ENCODE data around the gene ITGAL. TPM values are rescaled to one million over a fixed set of nuclear protein-coding genes. Genes with fewer than 3 reads are reported as not detected.
A peak's percentile ranks its signal among the peaks of the same experiment; 100 is the strongest.

Gene ITGAL
- total RNA-seq: 100 to 1,000 TPM; 274 to 285 TPM

- intact Hi-C loops (cut with micrococcal nuclease): loop anchor here (5.0 kb wide), 1 partner anchor 35 kb away; no protein-coding TSS in a partner anchor
- DNase-seq (peak; percentile 94), ATAC-seq (peak; percentile 69)
- Mint-ChIP-seq H3K4me3 (peak within 1 kb of the TSS; percentile 100), H3K4me1 (ENCODE audit: low read depth) (peaks cover 54% of the 10 kb centered on the region), H3K27ac (peak within 1 kb of the TSS; percentile 96), H3K36me3 (ENCODE audit: low read depth) (peaks cover 46% of the 10 kb centered on the region), H3K27me3 (no peaks in the 10 kb centered on the region), H3K9me3 (peaks cover 1% of the 10 kb centered on the region)
- ChIA-PET CTCF (interaction anchor here (0.9 to 7.5 kb wide), 9 partner anchors 12 to 143 kb away, joined by 3 to 55 read pairs (median 5); partner anchors contain the start of genes DCTPP1 and SEPHS2), POLR2A (interaction anchor here (0.6 to 11.5 kb wide), 25 partner anchors 8 to 411 kb away, joined by 3 to 280 read pairs (median 5); partner anchors contain the start of genes DCTPP1, PHKG2, SEPHS2 and ZNF688)
- TF ChIP-seq, protein P1, sequence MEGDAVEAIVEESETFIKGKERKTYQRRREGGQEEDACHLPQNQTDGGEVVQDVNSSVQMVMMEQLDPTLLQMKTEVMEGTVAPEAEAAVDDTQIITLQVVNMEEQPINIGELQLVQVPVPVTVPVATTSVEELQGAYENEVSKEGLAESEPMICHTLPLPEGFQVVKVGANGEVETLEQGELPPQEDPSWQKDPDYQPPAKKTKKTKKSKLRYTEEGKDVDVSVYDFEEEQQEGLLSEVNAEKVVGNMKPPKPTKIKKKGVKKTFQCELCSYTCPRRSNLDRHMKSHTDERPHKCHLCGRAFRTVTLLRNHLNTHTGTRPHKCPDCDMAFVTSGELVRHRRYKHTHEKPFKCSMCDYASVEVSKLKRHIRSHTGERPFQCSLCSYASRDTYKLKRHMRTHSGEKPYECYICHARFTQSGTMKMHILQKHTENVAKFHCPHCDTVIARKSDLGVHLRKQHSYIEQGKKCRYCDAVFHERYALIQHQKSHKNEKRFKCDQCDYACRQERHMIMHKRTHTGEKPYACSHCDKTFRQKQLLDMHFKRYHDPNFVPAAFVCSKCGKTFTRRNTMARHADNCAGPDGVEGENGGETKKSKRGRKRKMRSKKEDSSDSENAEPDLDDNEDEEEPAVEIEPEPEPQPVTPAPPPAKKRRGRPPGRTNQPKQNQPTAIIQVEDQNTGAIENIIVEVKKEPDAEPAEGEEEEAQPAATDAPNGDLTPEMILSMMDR (IDR thresholded peaks at IDR 0.05): no peak
Measured at GRCh38 chr16:30472328-30472942, at the start of gene ITGAL. Gene ITGAL (plus strand): TSS chr16:30472742. CDS start chr16:30472838, 96 bp downstream.

DNA sequence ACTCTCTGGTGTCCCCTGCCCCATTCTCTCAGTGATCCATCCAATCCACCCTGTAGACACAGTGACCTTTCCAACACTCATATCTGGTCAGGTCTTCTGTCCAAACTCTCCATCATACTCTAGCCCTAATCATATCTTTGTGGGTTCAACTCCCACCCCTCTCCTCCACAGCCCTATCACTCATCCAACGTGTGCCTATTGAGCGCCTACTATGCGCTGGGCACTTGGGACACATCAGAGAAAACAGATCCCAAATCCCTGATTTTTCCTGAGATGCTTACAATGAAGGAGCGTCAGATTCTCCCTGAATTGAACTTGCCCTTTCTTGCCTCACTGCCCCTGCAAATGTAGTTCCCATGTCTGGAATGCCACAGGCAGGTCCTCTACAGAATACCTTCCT, 44.5 kb upstream of the ITGAL start:
- DNase-seq (no peak), ATAC-seq (no peak)
- H3K4me3 Mint-ChIP-seq: no peak overlapping the region
- intact Hi-C loops (cut with micrococcal nuclease): no loop called here
- ChIA-PET POLR2A (interaction anchor here (1.1 kb wide), 1 partner anchor 28 kb away, joined by 3 read pairs; no protein-coding TSS in a partner anchor), CTCF (interaction anchor here (2.4 kb wide), 1 partner anchor 10 kb away, joined by 7 read pairs; no protein-coding TSS in a partner anchor)
- TF ChIP-seq, protein P1 (IDR thresholded peaks at IDR 0.05): no peak
- no peaks in the 10 kb centered on the region for H3K27me3 Mint-ChIP-seq
- peaks cover 37% of the 10 kb centered on the region for H3K36me3 Mint-ChIP-seq (ENCODE audit: low read depth)
- no peaks in the 10 kb centered on the region for H3K9me3 Mint-ChIP-seq
- peak overlapping the region; percentile 39 for H3K27ac Mint-ChIP-seq
- H3K4me1 Mint-ChIP-seq (ENCODE audit: low read depth): peaks cover 22% of the 10 kb centered on the region

DNA sequence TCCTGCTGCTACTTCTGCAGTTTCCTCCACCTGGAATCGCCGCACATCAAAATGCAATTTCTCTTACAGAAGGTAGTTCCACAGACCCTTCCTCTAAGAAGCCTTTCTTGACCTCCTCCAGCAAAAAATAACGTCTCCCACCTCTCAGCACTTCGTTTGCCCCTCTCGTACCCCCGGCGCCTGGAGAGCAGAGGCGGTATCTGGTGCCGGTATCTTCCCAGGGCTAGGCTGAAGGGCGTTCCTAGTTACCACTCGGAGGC, 43.2 kb upstream of the ITGAL start:
- POLR2A ChIA-PET: interaction anchor here (0.6 to 2.5 kb wide), 27 partner anchors 8 to 268 kb away, joined by 3 to 21 read pairs (median 4); partner anchors contain the start of genes ITGAL, PRR14, ZNF689 and ZNF771
- intact Hi-C loops (cut with micrococcal nuclease): no loop called here
- Mint-ChIP-seq H3K27ac (no peak overlapping the region), H3K4me3 (no peak overlapping the region), H3K4me1 (ENCODE audit: low read depth) (peaks cover 29% of the 10 kb centered on the region), H3K36me3 (ENCODE audit: low read depth) (peaks cover 34% of the 10 kb centered on the region), H3K27me3 (no peaks in the 10 kb centered on the region), H3K9me3 (no peaks in the 10 kb centered on the region)
- ATAC-seq (no peak), DNase-seq (no peak)
- TF ChIP-seq, protein P1 (IDR thresholded peaks at IDR 0.05): no peak
- CTCF ChIA-PET: interaction anchor here (0.6 to 5.5 kb wide), 55 partner anchors 9 to 229 kb away, joined by 3 to 84 read pairs (median 5); partner anchors contain the start of genes FBRS, ITGAL, SEPHS2 and SEPTIN1

DNA sequence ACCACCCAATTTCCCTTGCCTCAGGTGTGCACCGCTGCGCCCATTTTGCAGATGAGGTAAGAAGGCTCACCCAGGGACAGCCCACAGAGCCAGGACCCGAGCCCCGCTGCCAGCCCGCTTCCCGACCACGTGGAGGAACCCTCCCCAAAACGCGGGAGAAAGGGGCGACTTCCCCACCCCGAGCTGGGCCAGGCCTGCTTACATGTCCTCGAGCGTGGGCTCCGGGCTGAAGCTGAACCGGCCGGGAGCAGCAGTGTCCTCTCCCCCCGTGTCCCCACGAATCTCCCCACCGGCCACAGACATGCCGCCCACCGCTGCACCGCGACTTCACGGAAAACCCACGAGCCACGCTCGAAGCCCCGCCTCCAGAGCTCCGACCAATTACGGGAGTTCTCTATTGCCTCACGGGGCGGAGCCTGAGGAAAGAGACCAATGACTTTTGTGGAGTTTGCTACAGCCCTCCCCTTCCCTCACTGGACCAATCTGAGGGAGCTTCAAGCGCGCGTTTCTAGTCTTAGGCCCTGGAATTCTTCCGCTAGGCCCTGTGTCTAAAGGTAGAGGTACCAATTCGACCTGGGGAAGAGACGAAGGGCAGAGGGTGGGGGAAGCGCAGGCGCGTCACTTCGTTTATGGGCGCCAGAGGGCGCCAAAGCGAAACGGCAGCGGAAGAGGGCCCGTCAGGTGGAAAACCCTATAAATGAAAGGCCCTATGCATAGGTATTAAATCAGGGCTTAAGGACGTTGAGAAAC, 42.7 kb upstream of the ITGAL start, which contains the start of gene DCTPP1:
TSS of gene DCTPP1 (minus strand) at position 353 of the 750 bp plus-strand sequence. CDS start at position 303, 50 bp downstream.
- DNase-seq: peak; percentile 98
- Mint-ChIP-seq H3K9me3 (no peaks in the 10 kb centered on the region), H3K36me3 (ENCODE audit: low read depth) (peaks cover 31% of the 10 kb centered on the region), H3K4me1 (ENCODE audit: low read depth) (peaks cover 34% of the 10 kb centered on the region), H3K4me3 (no peak within 1 kb of the TSS), H3K27ac (no peak within 1 kb of the TSS), H3K27me3 (no peaks in the 10 kb centered on the region)
- TF ChIP-seq, protein P1 (IDR thresholded peaks at IDR 0.05): peak; percentile 69
- ChIA-PET CTCF (interaction anchor here (0.6 to 5.5 kb wide), 57 partner anchors 9 to 229 kb away, joined by 3 to 84 read pairs (median 5); partner anchors contain the start of genes FBRS, ITGAL, SEPHS2 and SEPTIN1), POLR2A (interaction anchor here (0.6 to 2.5 kb wide), 28 partner anchors 9 to 267 kb away, joined by 3 to 21 read pairs (median 4); partner anchors contain the start of genes ITGAL, PRR14, SEPHS2 and ZNF688)
- peak; percentile 97 for ATAC-seq
- intact Hi-C loops (cut with micrococcal nuclease): no loop called here
